Left lung (tissue), 10 donors: ENCODE measurements around the gene KCNAB3. TPM values are rescaled to one million over a fixed set of nuclear protein-coding genes. Genes with fewer than 3 reads are reported as not detected.

ENCODE experiments used
- ATAC-seq: fragments of 200-7000 bp; cut with Tn5 transposase; one replicate; pipeline ENCODE4 v1.9.1; 2020; ENCODE audit warnings: moderate library complexity
- DNase-seq, 4 donors: peaks; one replicate each; pipeline ENCODE4 v3.0.0-alpha.2; 2013 to 2020
- H3K27ac ChIP-seq, 2 donors: fragments of 200-600 bp; sonication (generic) in 1 of 2; one replicate each; pipeline versions ENCODE4 v1.5.0 to v1.8.0; 2020 to 2021
- H3K27me3 ChIP-seq, 2 donors: fragments of 200-600 bp; sonication (generic) in 1 of 2; one replicate each; pipeline versions ENCODE4 v1.5.0 to v1.8.0; 2020 to 2021
- H3K36me3 ChIP-seq, 2 donors: fragments of 200-600 bp; sonication (generic) in 1 of 2; one replicate each; pipeline versions ENCODE4 v1.5.0 to v1.8.0; 2020 to 2021
- H3K4me1 ChIP-seq, 2 donors: fragments of 200-600 bp; one replicate each; pipeline ENCODE4 v1.8.0; 2021
- H3K4me3 ChIP-seq, 2 donors: fragments of 200-600 bp; sonication (generic) in 1 of 2; one replicate each; pipeline versions ENCODE4 v1.5.0 to v1.8.0; 2020 to 2021; ENCODE audit warnings: mild to moderate bottlenecking in 1 of 2
- H3K9me3 ChIP-seq, 2 donors: fragments of 200-600 bp; sonication (generic) in 1 of 2; one replicate each; pipeline versions ENCODE4 v1.5.0 to v1.8.0; 2020 to 2021
- CTCF ChIP-seq, 2 donors: fragments of 200-600 bp; sonication (generic) in 1 of 2; IDR thresholded peaks; one replicate each; pipeline versions ENCODE4 v1.5.0 to v1.8.0; 2021; ENCODE audit warnings: antibody characterized with exemption in 2 of 2
- intact Hi-C, 2 donors: fragments of 100-400 bp; cut with DNase I; formaldehyde crosslinking; loops; one replicate each; pipeline versions ENCODE4 v1.11.2 to v1.14.2; 2022
- polyA plus RNA-seq, 6 donors: library from polyadenylated mRNA; unstranded; fragments of 120-200 nt; gene quantifications; one replicate each; pipeline ENCODE4 v1.2.1, GENCODE V29; 2013; ENCODE audit not compliant: insufficient read length in 6 of 6
- total RNA-seq, 2 donors: library from RNA; stranded (reverse); fragmentation: NEBNext Ultra II Directional; extraction: Animal tissue kit (Norgen Biotek cat#: 25700); gene quantifications; one replicate each; pipeline ENCODE4 v1.2.1, GENCODE V29; 2021
- donor health status: DM: no; HTN: yes; CAD: no.
- donor health status: DM: no; HTN: no; CAD: no.

KCNAB3 gene
- total and polyA plus RNA-seq, 8 donors: 2.5 to 12.7 (median 11.1) TPM

- DNase-seq (no peak), ATAC-seq (no peak)
- Histone ChIP-seq H3K27ac (peak overlapping the region in 1 of 2 donors; percentile 63), H3K27me3 (no peaks in the 10 kb centered on the region), H3K4me3 (no peak overlapping the region), H3K9me3 (no peaks in the 10 kb centered on the region), H3K4me1 (peaks cover 4 to 58% of the 10 kb centered on the region in 2 donors), H3K36me3 (peaks cover 0 to 3% of the 10 kb centered on the region in 2 donors)
- intact Hi-C loops: no loop called here
- no peak for TF ChIP-seq CTCF (IDR thresholded peaks at IDR 0.05)
These were observed 48.2 kb downstream of the KCNAB3 start for GRCh38 chr17:7881276-7882054.

GRCh38 chr17:7880076-7880868 lies 49.4 kb downstream of the KCNAB3 start:
- peaks cover 0 to 3% of the 10 kb centered on the region in 2 donors for H3K36me3 ChIP-seq
- no peak for DNase-seq

GRCh38 chr17:7878234-7878633 lies 51.4 kb downstream of the KCNAB3 start:
- intact Hi-C loops: no loop called here

More at GRCh38 chr17:7880076-7880868, 49.4 kb downstream of the KCNAB3 start:
- Histone ChIP-seq H3K4me1 (peaks cover 4 to 52% of the 10 kb centered on the region in 2 donors), H3K4me3 (no peak overlapping the region), H3K27ac (no peak overlapping the region), H3K9me3 (no peaks in the 10 kb centered on the region), H3K27me3 (no peaks in the 10 kb centered on the region)
- no peak for ATAC-seq
- intact Hi-C loops: no loop called here
- TF ChIP-seq CTCF (IDR thresholded peaks at IDR 0.05): no peak

GRCh38 chr17:7875804-7876370 lies 53.8 kb downstream of the KCNAB3 start:
- no peak overlapping the region for H3K4me3 ChIP-seq
- ATAC-seq (no peak), DNase-seq (no peak)
- TF ChIP-seq CTCF (IDR thresholded peaks at IDR 0.05): no peak
- H3K9me3 ChIP-seq: no peaks in the 10 kb centered on the region
- peaks cover 0 to 39% of the 10 kb centered on the region in 2 donors for H3K4me1 ChIP-seq
- no peaks in the 10 kb centered on the region for H3K27me3 ChIP-seq
- intact Hi-C loops: no loop called here
- H3K36me3 ChIP-seq: peaks cover 0 to 3% of the 10 kb centered on the region in 2 donors
- no peak overlapping the region for H3K27ac ChIP-seq

More at GRCh38 chr17:7878234-7878633, 51.4 kb downstream of the KCNAB3 start:
- Histone ChIP-seq H3K9me3 (no peaks in the 10 kb centered on the region), H3K36me3 (peaks cover 0 to 3% of the 10 kb centered on the region in 2 donors), H3K27ac (no peak overlapping the region), H3K27me3 (no peaks in the 10 kb centered on the region), H3K4me1 (peaks cover 0 to 51% of the 10 kb centered on the region in 2 donors), H3K4me3 (no peak overlapping the region)
- DNase-seq (no peak), ATAC-seq (no peak)
- no peak for TF ChIP-seq CTCF (IDR thresholded peaks at IDR 0.05)

GRCh38 chr17:7873051-7873450 lies 56.6 kb downstream of the KCNAB3 start:
- H3K4me3 ChIP-seq: no peak overlapping the region
- H3K27me3 ChIP-seq: no peaks in the 10 kb centered on the region
- TF ChIP-seq CTCF (IDR thresholded peaks at IDR 0.05): no peak
- peaks cover 0 to 3% of the 10 kb centered on the region in 2 donors for H3K36me3 ChIP-seq
- no peak overlapping the region for H3K27ac ChIP-seq
- intact Hi-C loops: no loop called here
- no peaks in the 10 kb centered on the region for H3K9me3 ChIP-seq
- H3K4me1 ChIP-seq: peaks cover 0 to 54% of the 10 kb centered on the region in 2 donors
- DNase-seq (no peak), ATAC-seq (peak; percentile 71)
